Hepatocyte (in vitro differentiated cells): ENCODE results near the gene MTX3. TPM values are rescaled to one million over a fixed set of nuclear protein-coding genes. Genes with fewer than 3 reads are reported as not detected.

ENCODE experiments used
- DNase-seq: peaks from one replicate; pipeline ENCODE4 v3.0.0-alpha.2; 2016; ENCODE audit warnings: low spot score
- H2AFZ ChIP-seq: fragments of 200-600 bp; sonication (generic); 2 replicates; pipeline ENCODE4 v1.6.0; 2016; ENCODE audit warnings: antibody characterized with exemption, mild to moderate bottlenecking
- H3K27ac ChIP-seq: fragments of 200-600 bp; sonication (generic); 2 replicates; pipeline ENCODE4 v1.5.1; 2016; ENCODE audit warnings: mild to moderate bottlenecking
- H3K27me3 ChIP-seq: fragments of 200-600 bp; sonication (generic); 2 replicates; pipeline ENCODE4 v1.6.1; 2016
- H3K36me3 ChIP-seq: fragments of 200-600 bp; sonication (generic); replicated peaks from 2 replicates; pipeline ENCODE4 v1.5.1; 2016; ENCODE audit warnings: low read depth; ENCODE audit not compliant: insufficient read depth
- H3K4me1 ChIP-seq: fragments of 200-600 bp; sonication (generic); 2 replicates; pipeline ENCODE4 v1.5.1; 2016; ENCODE audit warnings: mild to moderate bottlenecking, moderate library complexity; ENCODE audit not compliant: insufficient read depth
- H3K4me2 ChIP-seq: fragments of 200-600 bp; sonication (generic); 2 replicates; pipeline ENCODE4 v1.6.0; 2016
- H3K4me3 ChIP-seq: fragments of 200-600 bp; sonication (generic); 2 replicates; pipeline ENCODE4 v1.5.1; 2016; ENCODE audit warnings: mild to moderate bottlenecking
- H3K79me2 ChIP-seq: fragments of 200-600 bp; sonication (generic); 2 replicates; pipeline ENCODE4 v1.6.0; 2017; ENCODE audit warnings: mild to moderate bottlenecking
- H3K9me2 ChIP-seq: fragments of 200-600 bp; sonication (generic); replicated peaks from 2 replicates; pipeline ENCODE4 v1.6.0; 2017; ENCODE audit warnings: mild to moderate bottlenecking; ENCODE audit not compliant: insufficient read depth
- H3K9me3 ChIP-seq: fragments of 200-600 bp; sonication (generic); 2 replicates; pipeline ENCODE4 v1.5.1; 2016; ENCODE audit warnings: low read depth, mild to moderate bottlenecking
- H4K20me1 ChIP-seq: fragments of 200-600 bp; sonication (generic); 2 replicates; pipeline ENCODE4 v1.6.0; 2016; ENCODE audit warnings: mild to moderate bottlenecking; ENCODE audit not compliant: insufficient read depth, poor library complexity, severe bottlenecking
- CTCF ChIP-seq: fragments of 200-600 bp; sonication (generic); IDR thresholded peaks from 2 replicates; pipeline ENCODE4 v1.5.1; 2016; ENCODE audit warnings: antibody characterized with exemption, mild to moderate bottlenecking; ENCODE audit not compliant: poor library complexity
- EZH2 ChIP-seq: fragments of 200-600 bp; sonication (generic); IDR thresholded peaks from 2 replicates; pipeline ENCODE4 v1.6.1; 2016; ENCODE audit warnings: antibody characterized with exemption, mild to moderate bottlenecking, borderline replicate concordance
- EZH2phosphoT487 ChIP-seq: fragments of 200-600 bp; sonication (generic); IDR thresholded peaks from one replicate; pipeline ENCODE4 v1.6.1; 2018; ENCODE audit warnings: antibody characterized with exemption, mild to moderate bottlenecking, low read depth, moderate library complexity; ENCODE audit not compliant: unreplicated experiment, severe bottlenecking
- WGBS: methylation state at CpG from one replicate; pipeline ENCODE4 v1.1.6; 2016; ENCODE audit warnings: low lambda C conversion rate; ENCODE audit errors: missing lambda C conversion rate; 5-methylcytosine and 5-hydroxymethylcytosine counted together
- polyA plus RNA-seq: library from polyadenylated mRNA; unstranded; fragments of >200 nt; fragmentation: Nextera tagmentation; extraction: Ambion mirVana; gene quantifications from 2 replicates; pipeline ENCODE4 v1.2.1, GENCODE V29; 2016
- total RNA-seq: library from RNA; depleted of rRNA; stranded (reverse); fragments of >200 nt; gene quantifications from 2 replicates; pipeline ENCODE4 v1.2.3, GENCODE V29; 2014

MTX3 gene
- total and polyA plus RNA-seq, 2 experiments from 2014 or later = 4.0 to 18.7 TPM

GRCh38 chr5:80010754-80011392 lies 19.8 kb upstream of the MTX3 start:
- DNase-seq = no peak
- Histone ChIP-seq H2AFZ (no peak overlapping the region), H3K36me3 (no peaks in the 10 kb centered on the region), H3K27me3 (no peaks in the 10 kb centered on the region), H3K4me1 (no peaks in the 10 kb centered on the region), H3K9me3 (no peaks in the 10 kb centered on the region), H3K4me2 (no peak overlapping the region), H4K20me1 (no peaks in the 10 kb centered on the region), H3K27ac (no peak overlapping the region), H3K79me2 (no peaks in the 10 kb centered on the region), H3K4me3 (no peak overlapping the region), H3K9me2 (no peaks in the 10 kb centered on the region)
- no peak for TF ChIP-seq EZH2
- no peak for TF ChIP-seq CTCF
- TF ChIP-seq EZH2phosphoT487 = no peak
- WGBS = 85% methylated on average over 5 of the region's 5 CpGs

GRCh38 chr5:80008995-80009765 lies 18.1 kb upstream of the MTX3 start:
- 62% methylated on average over 4 of the region's 4 CpGs for WGBS
- no peak for DNase-seq
- Histone ChIP-seq H3K4me2 (no peak overlapping the region), H3K36me3 (no peaks in the 10 kb centered on the region), H3K4me1 (no peaks in the 10 kb centered on the region), H3K79me2 (no peaks in the 10 kb centered on the region), H3K27me3 (no peaks in the 10 kb centered on the region), H3K9me2 (no peaks in the 10 kb centered on the region), H3K9me3 (no peaks in the 10 kb centered on the region), H2AFZ (no peak overlapping the region), H3K27ac (no peak overlapping the region), H4K20me1 (no peaks in the 10 kb centered on the region), H3K4me3 (no peak overlapping the region)
- TF ChIP-seq EZH2 (no peak), CTCF (no peak), EZH2phosphoT487 (no peak)

GRCh38 chr5:80002677-80003076 lies 11.6 kb upstream of the MTX3 start:
- H3K27me3 ChIP-seq = no peaks in the 10 kb centered on the region
- H3K4me1 ChIP-seq = no peaks in the 10 kb centered on the region
- DNase-seq = no peak
- no peaks in the 10 kb centered on the region for H3K9me3 ChIP-seq
- no peaks in the 10 kb centered on the region for H4K20me1 ChIP-seq
- no peaks in the 10 kb centered on the region for H3K9me2 ChIP-seq
- no peaks in the 10 kb centered on the region for H3K36me3 ChIP-seq
- H3K4me2 ChIP-seq = no peak overlapping the region
- H3K79me2 ChIP-seq = no peaks in the 10 kb centered on the region
- TF ChIP-seq EZH2phosphoT487 = no peak
- TF ChIP-seq CTCF = no peak
- TF ChIP-seq EZH2 = no peak
- no peak overlapping the region for H3K4me3 ChIP-seq
- H2AFZ ChIP-seq = no peak overlapping the region
- H3K27ac ChIP-seq = no peak overlapping the region
- WGBS = 96% methylated on average over 1 of the region's 1 CpG
